HepG2 (cell line): Measurements from ENCODE around the gene TSPAN2. TPM values are rescaled to one million over a fixed set of nuclear protein-coding genes. Genes with fewer than 3 reads are reported as not detected.

Experiments
- CTCF ChIP-seq: sonication (generic); formaldehyde crosslinking; IDR thresholded peaks from 2 replicates; pipeline ENCODE4 v1.5.0; 2020; ENCODE audit warnings: mild to moderate bottlenecking, missing genetic modification reagents, moderate library complexity
- DZIP1 ChIP-seq: sonication (generic); formaldehyde crosslinking; IDR thresholded peaks from 2 replicates; pipeline ENCODE4 v1.5.0; 2020; ENCODE audit warnings: mild to moderate bottlenecking, missing genetic modification reagents
- KDM5A ChIP-seq: fragments of 200-600 bp; sonication (generic); IDR thresholded peaks from 2 replicates; pipeline ENCODE4 v1.7.0; 2018; ENCODE audit warnings: antibody characterized with exemption, mild to moderate bottlenecking, low read length, borderline replicate concordance
- NFRKB ChIP-seq: fragments of 450-650 bp; IDR thresholded peaks from 2 replicates; pipeline ENCODE4 v1.6.1; 2017
- PHF5A ChIP-seq: IDR thresholded peaks from one replicate; pipeline ENCODE4 v1.6.1; 2018; ENCODE audit warnings: low read depth, missing genetic modification reagents; ENCODE audit not compliant: unreplicated experiment
- POLR2AphosphoS5 ChIP-seq: IDR thresholded peaks from 2 replicates; pipeline ENCODE4 v1.6.1; 2012; ENCODE audit warnings: low read depth, low read length
- PRPF4 ChIP-seq: fragments of 200-400 bp; formaldehyde crosslinking; IDR thresholded peaks from 2 replicates; pipeline ENCODE4 v1.6.1; 2016; ENCODE audit warnings: low read length, low read depth; ENCODE audit not compliant: poor library complexity, severe bottlenecking
- RAD21 ChIP-seq: fragments of 450-650 bp; formaldehyde crosslinking; IDR thresholded peaks from 2 replicates; pipeline ENCODE4 v1.5.0; 2020; ENCODE audit warnings: mild to moderate bottlenecking
- SMARCC2 ChIP-seq: fragments of 450-650 bp; IDR thresholded peaks from 2 replicates; pipeline ENCODE4 v1.6.1; 2017; ENCODE audit warnings: antibody characterized with exemption, mild to moderate bottlenecking
- SMC3 ChIP-seq: IDR thresholded peaks from 2 replicates; pipeline ENCODE4 v1.6.1; 2011; ENCODE audit warnings: low read length, improper control_type of control experiment
- SSRP1 ChIP-seq: IDR thresholded peaks from 2 replicates; pipeline ENCODE4 v1.6.1; 2016; ENCODE audit warnings: control low read depth
- ZBTB3 ChIP-seq: sonication (generic); formaldehyde crosslinking; IDR thresholded peaks from 2 replicates; pipeline ENCODE4 v1.4.0; 2020; ENCODE audit warnings: low read depth, mild to moderate bottlenecking, moderate library complexity, missing genetic modification reagents, borderline replicate concordance
- ZFYVE20 ChIP-seq: sonication (generic); formaldehyde crosslinking; IDR thresholded peaks from 2 replicates; pipeline ENCODE4 v1.8.0; 2023; ENCODE audit warnings: low read depth, mild to moderate bottlenecking, moderate library complexity, missing genetic modification reagents, borderline replicate concordance
- ZNF296 ChIP-seq: sonication (generic); formaldehyde crosslinking; conservative IDR thresholded peaks from 2 replicates; pipeline ENCODE4 v1.5.0; 2020; ENCODE audit warnings: mild to moderate bottlenecking, missing genetic modification reagents
- ZNF329 ChIP-seq: sonication (generic); formaldehyde crosslinking; IDR thresholded peaks from 2 replicates; pipeline ENCODE4 v1.9.0; 2021; ENCODE audit warnings: low read depth, mild to moderate bottlenecking, missing genetic modification reagents
- ZNF431 ChIP-seq: sonication (generic); formaldehyde crosslinking; IDR thresholded peaks from 2 replicates; pipeline ENCODE4 v1.9.0; 2022; ENCODE audit warnings: missing genetic modification reagents, low read depth, mild to moderate bottlenecking, borderline replicate concordance
- ZNF503 ChIP-seq: sonication (generic); formaldehyde crosslinking; IDR thresholded peaks from 2 replicates; pipeline ENCODE4 v1.4.0; 2020; ENCODE audit warnings: missing genetic modification reagents
- ZNF792 ChIP-seq: IDR thresholded peaks from 2 replicates; pipeline ENCODE4 v1.6.1; 2016
- ZSCAN31 ChIP-seq: sonication (generic); formaldehyde crosslinking; IDR thresholded peaks from 2 replicates; pipeline ENCODE4 v1.5.0; 2020; ENCODE audit warnings: low read depth, mild to moderate bottlenecking, missing genetic modification reagents
- polyA plus RNA-seq, 8 experiments: library from polyadenylated mRNA; depleted of rRNA in 3 of 8; stranded (reverse) in 7 of 8; unstranded in 1 of 8; fragments of >200 nt; fragmentation: Illumina TruSeq in 4 of 8; extraction: Trizol in 4 of 8; gene quantifications; 2 replicates each; pipeline versions ENCODE4 v1.2.1 to v1.2.3, GENCODE V29; 2011 to 2016; ENCODE audit warnings: low read depth in 4 of 8, missing spikeins in 1 of 8, mixed read lengths in 1 of 8; ENCODE audit not compliant: insufficient read depth in 1 of 8
- total RNA-seq, 5 experiments: library from RNA; depleted of rRNA; stranded (reverse); fragments of >200 nt; fragmentation: Illumina TruSeq; extraction: Trizol; gene quantifications; 2 replicates each; pipeline ENCODE4 v1.2.3, GENCODE V29; 2016; ENCODE audit warnings: low read depth in 1 of 5

Gene TSPAN2
- total and polyA plus RNA-seq, 2 of the 13 experiments (the other 11 are each of a cell fraction or from before 2014, with no cell fraction given): not detected

- TF ChIP-seq POLR2AphosphoS5 (no peak), NFRKB (no peak), RAD21 (CRISPR knock-in tag) (peak; percentile 36), ZNF431 (no peak), ZNF296 (CRISPR knock-in tag) (no peak), ZSCAN31 (CRISPR knock-in tag) (no peak), DZIP1 (CRISPR knock-in tag) (no peak), ZBTB3 (CRISPR knock-in tag) (no peak), KDM5A (no peak), ZFYVE20 (CRISPR knock-in tag) (no peak), ZNF329 (CRISPR knock-in tag) (no peak), SMC3 (peak; percentile 57), CTCF (CRISPR knock-in tag) (peak; percentile 80), ZNF503 (CRISPR knock-in tag) (no peak), PHF5A (CRISPR knock-in tag) (no peak), SMARCC2 (no peak), SSRP1 (CRISPR knock-in tag) (no peak), ZNF792 (CRISPR knock-in tag) (no peak), PRPF4 (no peak)
Observed at GRCh38 chr1:115112496-115113375, 23.4 kb upstream of the TSPAN2 start (continued).
